ENCODE data around the gene ARPIN.

DNA sequence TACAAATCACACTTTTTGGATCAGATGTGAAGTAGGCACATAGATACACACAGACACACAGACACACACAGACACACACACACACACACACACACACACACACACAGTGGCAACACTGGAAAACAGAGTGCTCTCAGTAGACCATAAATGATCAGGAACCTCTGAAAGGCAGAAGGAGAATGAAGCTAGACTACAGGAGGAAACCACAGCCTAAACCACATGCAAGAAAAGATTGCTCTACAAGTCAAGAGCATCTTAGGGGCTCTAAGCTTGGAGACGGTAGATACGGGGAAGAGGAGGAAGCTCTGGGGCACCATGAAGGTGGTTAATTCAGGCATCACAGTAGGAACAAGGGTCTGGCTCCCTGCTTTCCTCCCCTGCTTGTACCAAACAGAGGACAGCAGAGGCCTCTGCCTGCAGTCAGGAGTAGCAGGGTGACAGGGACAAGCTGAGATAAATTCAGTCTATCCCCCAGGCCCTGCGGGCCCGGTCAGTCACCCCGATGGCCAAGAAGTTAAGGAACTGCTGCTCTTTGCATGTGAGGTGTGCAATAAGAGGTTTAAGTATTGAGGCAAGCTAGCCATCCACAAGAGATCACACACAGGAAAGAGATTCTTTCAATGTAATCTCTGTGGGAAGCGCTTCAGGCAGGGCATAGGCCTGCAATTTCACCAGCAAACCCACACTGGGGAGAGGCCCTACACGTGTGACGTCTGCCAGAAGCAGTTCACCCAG lies 23.5 kb upstream of the ARPIN start:
- TF ChIP-seq, protein P1, sequence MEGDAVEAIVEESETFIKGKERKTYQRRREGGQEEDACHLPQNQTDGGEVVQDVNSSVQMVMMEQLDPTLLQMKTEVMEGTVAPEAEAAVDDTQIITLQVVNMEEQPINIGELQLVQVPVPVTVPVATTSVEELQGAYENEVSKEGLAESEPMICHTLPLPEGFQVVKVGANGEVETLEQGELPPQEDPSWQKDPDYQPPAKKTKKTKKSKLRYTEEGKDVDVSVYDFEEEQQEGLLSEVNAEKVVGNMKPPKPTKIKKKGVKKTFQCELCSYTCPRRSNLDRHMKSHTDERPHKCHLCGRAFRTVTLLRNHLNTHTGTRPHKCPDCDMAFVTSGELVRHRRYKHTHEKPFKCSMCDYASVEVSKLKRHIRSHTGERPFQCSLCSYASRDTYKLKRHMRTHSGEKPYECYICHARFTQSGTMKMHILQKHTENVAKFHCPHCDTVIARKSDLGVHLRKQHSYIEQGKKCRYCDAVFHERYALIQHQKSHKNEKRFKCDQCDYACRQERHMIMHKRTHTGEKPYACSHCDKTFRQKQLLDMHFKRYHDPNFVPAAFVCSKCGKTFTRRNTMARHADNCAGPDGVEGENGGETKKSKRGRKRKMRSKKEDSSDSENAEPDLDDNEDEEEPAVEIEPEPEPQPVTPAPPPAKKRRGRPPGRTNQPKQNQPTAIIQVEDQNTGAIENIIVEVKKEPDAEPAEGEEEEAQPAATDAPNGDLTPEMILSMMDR (IDR thresholded peaks at IDR 0.05; ENCODE audit: insufficient read depth, low read length, poor library complexity, severe bottlenecking): no peak
- no peak for TF ChIP-seq EZH2phosphoT487 (conservative IDR thresholded peaks at IDR 0.05; ENCODE audit: low read length)

Measured in SU-DHL-6 (cell line).